Activated T-helper 1 cell treated with anti-CD3 and anti-CD28 coated beads, Interleukin-2, amount 50 U/mL, for 16 hours (primary cell): ENCODE measurements around the gene TRAPPC4.
"Not testable (repeated sequence)": the region's sequence is repeated elsewhere in the genome, so short reads cannot be mapped to it uniquely, and the experiment has no call there.

Experiments used
- DNase-seq, 2 donors: peaks; one replicate each; pipeline ENCODE4 v3.0.0-alpha.2; 2020; ENCODE audit warnings: low read depth in 1 of 2, low spot score in 1 of 2

Gene TRAPPC4

GRCh38 chr11:119030329-119031047 is 11.9 kb downstream of the TRAPPC4 start, which contains the start of gene SLC37A4:
Gene SLC37A4, minus strand, starts transcription at chr11:119030877.
- DNase-seq = peak; percentile 98 to 99

DNA sequence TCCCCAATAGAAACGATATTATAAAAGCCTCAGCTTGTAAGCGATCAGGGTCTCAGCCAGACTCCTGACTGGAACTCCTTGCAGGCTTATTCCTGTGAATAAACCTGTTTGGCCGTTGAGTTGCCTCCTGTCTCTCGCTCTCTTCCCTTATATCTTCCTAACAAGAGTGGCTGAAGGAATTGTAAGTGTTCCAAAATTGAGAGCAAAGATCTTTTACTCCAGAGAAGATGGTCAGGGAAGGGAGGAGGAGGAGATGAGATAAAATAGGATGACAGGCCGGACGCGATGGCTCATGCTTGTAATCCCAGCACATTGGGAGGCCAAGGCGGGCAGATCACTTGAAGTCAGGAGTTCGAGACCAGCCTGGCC is 13.3 kb downstream of the TRAPPC4 start:
- no peak for DNase-seq

DNA sequence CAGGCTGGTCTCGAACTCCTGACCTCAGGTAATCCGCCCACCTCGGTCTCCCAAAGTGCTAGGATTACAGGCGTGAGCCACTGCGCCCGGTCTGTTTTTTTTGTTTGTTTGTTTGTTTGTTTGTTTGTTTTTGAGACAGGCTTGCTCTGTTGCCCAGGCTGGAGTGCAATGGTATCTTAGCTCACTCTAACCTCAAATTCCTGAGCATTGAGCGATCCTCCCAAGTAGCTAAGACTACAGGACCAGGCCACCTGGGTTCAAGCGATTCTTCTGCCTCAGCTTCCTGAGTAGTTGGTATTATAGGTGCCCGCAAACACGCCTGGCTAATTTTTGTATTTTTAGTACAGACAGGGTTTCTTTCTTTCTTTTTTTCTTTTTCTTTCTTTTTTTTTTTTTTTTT is 14.9 kb downstream of the TRAPPC4 start:
- not testable (repeated sequence) for DNase-seq

- DNase-seq = no peak
These were observed 16.2 kb downstream of the TRAPPC4 start for GRCh38 chr11:119034813-119035212.

GRCh38 chr11:119038884-119039283 is 20.3 kb downstream of the TRAPPC4 start:
- no peak for DNase-seq

DNA sequence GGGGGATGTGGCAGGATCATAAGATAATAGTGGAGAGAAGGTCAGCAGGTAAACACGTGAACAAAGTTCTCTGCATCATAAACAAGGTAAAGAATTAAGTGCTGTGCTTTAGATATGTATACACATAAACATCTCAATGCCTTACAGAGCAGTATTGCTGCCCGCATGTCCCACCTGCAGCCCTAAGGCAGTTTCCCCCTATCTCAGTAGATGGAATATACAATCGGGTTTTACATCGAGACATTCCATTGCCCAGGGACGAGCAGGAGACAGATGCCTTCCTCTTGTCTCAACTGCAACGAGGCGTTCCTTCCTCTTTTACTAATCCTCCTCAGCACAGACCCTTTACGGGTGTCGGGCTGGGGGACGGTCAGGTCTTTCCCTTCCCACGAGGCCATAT is 20.9 kb downstream of the TRAPPC4 start:
- DNase-seq = not testable (repeated sequence)

GRCh38 chr11:119041821-119042514 is 23.4 kb downstream of the TRAPPC4 start:
- no peak for DNase-seq

DNA sequence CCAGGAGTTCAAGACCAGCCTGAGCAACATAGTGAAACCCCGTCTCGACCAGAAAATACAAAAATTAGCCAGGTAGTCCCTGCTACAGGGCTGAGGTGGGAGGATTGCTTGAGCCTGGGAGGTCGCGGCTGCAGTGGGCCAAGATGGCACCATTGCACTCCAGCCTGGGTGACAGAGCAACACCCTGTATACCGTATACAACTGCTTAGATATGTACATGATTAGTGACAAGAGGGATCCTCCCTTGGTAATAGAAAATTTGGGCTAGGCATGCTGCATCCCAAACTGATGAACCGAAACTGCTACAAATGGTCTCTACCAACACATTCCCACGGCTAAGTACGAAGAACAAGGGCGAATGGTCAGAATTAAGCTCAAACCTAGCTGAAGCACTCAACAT is 24.4 kb downstream of the TRAPPC4 start:
- DNase-seq = no peak

GRCh38 chr11:119044708-119045107 is 26.1 kb downstream of the TRAPPC4 start:
- no peak for DNase-seq

DNA sequence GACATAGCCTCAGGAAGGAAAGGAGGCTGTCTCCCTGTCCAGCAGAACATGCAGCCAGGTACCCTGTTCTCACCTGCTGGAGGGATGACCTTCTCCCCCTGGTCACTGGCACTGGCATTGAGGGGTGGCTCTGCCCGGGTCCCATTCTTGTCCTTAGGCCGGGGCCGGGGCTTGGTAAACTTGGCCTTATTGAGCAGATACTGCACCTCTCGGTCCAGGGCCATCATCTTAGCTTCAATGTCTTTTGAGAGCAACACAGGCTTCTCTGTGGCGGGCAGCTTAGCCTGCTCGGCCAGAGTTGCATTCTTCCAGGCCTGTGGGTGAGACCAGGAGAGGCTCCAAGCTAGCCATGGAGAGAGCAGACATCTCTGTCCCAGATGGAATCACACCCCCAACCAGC is 27.9 kb downstream of the TRAPPC4 start:
- DNase-seq = no peak

GRCh38 chr11:119047205-119047604 is 28.6 kb downstream of the TRAPPC4 start:
- no peak for DNase-seq

DNA sequence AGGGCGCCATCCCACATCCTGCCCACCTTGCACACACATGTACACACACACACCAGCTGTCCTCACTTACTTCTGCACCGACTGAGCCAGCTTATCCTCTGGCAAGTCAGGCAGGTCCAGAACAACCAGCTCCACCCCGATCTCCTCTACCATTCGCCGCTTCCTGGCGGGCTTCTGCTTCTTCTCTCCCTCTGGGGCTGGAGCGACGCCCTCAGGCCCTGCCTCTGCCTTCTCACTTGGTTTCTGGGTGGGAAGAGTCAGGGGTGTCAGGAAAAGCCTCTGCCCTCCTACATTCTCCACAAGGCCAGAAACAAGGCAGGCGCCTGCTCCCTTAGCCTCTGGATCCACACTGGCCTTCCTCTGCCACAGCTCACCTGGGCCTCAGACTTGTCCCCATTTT is 30.1 kb downstream of the TRAPPC4 start:
- no peak for DNase-seq

DNA sequence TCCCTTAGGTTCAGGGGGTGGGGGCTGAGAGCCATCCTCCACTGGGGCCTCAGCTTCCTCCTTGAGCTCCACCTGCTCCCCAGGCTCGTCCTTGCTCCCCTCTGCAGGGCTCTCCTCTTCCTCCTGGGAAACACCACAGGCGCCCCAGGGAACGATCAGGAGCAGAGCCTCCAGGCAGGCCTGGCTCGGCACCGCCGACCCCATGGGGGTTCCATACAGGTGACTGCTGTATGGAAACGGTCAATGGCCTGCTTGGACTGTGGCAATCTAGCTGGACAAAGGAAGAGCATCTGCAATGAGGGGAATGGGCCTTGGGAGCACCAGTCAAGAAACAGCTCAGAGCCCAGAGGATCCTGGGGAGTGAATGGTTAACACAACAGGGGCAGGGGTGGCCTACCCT is 30.5 kb downstream of the TRAPPC4 start:
- no peak for DNase-seq

DNA sequence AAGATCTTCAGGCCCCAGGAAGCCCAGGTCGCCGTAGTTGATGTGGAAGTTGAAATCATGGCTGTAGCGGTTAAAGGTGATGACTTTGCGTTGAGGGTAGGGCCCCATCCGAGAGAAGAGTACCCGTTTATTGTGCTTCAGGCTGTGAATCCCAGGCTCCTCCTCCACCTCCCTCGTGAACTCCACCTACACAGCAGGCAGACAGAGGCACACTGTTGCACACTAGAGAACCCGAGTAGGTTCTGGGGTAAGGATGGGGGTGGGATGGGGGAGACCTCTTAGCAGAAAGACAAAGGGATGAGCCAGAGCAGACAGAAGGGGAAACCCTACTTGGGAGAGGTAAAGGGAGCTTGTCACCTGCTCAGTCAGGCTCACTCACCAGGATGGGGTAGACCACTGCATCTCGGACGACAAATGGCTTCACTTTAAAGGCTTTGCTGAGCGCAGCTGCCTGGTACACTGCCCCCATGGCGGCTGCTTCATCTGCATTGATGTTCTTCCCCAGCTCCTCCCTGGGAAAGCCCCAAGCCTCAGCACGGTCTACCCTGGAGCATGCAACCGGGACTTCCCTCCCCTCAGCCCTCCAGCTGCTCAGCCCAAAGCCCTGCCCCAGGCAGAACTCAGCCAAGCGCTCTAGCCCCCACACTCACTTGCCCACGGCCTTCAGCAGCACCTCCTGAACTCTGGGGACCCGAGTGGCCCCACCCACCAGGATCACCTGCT is 33.0 kb downstream of the TRAPPC4 start:
- no peak for DNase-seq

DNA sequence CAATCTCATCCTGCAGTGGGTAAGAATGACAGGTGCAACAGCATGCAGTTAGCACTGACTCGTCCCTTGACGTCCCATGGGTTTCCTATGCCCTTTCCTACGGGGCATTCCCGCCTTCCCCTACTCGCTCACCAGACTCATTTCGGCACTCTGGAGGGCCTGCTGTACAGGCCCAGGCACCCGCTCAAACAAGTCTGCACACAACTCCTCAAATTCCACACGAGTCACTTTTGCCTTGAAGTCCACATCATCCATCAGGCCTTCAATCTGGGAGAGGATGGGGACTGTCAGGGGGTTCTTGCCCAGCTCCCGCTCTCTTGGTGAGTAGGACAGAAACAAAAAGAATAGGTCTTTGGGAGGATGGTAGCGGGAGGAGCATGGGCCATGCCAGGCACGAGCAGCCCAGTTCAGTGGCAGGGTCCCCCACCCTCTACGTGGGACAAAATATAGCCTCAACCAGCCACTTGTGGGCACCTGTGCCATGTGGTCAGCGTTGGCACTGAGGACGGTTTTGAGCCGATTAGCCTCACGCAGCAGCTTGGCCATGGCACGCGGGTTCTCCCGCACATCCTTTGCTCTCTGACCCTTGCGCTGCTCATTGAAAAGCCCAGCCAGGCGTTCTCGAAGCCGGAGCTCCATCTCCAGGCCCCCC is 33.7 kb downstream of the TRAPPC4 start:
- no peak for DNase-seq

GRCh38 chr11:119054418-119054817 is 35.9 kb downstream of the TRAPPC4 start:
- DNase-seq = no peak

DNA sequence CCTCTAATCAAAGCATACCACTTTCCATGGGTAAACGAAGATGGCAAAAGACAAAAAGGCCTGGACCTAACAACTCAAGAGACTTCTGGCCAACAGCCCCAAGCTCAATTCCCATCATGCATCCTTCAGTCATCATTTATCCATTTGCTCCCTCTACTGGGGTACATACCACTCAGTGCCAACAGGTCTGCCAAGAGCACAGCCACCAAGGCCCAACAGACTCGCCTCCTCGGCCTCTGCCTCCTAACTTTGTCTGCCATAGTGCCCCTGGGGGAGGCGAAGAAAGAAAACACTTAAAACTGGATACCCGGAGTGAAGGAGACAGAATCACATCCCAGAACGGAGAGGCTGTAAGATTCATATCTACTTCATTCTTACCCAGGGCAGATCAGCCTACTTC is 37.3 kb downstream of the TRAPPC4 start:
- no peak for DNase-seq

DNA sequence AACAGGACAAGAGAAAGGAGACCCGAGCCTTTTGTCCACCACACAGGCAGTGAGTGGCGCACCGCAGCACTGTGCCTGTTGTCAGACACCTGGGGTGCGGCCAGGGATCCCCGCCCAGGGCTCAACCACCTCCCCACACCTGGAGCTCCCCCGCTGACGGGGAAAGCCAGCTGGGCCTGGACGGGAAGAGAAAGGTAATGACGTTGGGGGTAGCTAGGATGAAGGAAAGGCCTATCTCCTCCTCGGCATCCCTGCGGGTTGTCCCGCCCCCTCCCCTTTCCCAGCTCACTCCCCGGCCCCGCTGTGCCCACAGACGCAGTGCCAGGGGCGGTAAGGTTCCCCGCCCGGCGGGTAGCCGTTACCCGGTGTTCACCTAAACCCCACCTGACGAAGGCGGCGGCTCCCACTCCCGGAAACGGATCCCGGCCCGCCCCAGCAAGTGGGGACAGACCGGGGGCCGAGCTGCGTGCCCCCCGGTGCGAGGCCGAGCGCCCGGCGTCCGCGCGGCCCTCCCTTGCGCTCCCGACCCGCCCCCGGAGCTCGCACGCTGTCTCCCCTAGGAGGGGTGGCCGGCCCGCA is 37.9 kb downstream of the TRAPPC4 start:
- DNase-seq = peak in 1 of 2 donors; percentile 36

DNA sequence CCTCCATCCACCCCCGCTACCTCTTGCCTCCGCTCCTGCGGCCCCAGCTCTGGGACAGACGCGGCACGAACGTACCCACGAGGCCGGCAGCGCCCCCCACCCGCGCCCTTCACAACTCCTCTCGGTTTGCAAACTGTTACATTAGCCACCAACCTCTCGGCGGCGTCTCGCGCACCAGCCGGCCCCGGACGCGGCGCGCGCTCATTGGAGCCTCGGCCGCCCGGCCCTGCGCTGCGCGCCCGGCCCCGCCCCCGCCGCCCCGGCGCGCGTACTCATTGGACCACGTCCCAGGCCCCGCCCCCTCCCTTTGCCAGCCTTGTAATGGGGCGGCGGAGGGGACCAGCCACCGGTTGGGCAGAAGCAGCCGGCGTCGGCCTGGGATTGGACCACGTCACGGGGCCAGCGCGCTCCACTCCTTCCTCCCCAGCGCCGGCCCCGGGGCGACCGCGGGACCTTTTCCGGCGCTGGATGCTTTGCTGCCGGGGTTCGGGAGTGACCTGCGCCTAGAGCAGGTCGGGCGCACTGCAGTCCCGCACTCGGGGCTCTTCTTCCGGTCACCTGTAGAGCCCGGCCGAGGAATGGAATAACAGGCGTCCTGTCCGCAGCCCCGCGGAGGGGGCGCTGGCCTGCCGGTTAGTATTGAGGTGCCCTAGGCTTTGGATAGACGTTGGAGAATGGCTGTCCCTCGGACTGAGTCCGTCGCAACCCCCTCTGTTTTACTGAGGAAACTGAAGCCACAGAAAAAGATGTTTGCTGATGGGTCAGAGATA is 38.6 kb downstream of the TRAPPC4 start, which contains the start of gene HYOU1:
HYOU1 (minus strand) TSS at position 206 of the 770 bp plus-strand sequence. CDS start 1,045 bp downstream, outside the sequence.
- DNase-seq = peak; percentile 96 to 98

DNA sequence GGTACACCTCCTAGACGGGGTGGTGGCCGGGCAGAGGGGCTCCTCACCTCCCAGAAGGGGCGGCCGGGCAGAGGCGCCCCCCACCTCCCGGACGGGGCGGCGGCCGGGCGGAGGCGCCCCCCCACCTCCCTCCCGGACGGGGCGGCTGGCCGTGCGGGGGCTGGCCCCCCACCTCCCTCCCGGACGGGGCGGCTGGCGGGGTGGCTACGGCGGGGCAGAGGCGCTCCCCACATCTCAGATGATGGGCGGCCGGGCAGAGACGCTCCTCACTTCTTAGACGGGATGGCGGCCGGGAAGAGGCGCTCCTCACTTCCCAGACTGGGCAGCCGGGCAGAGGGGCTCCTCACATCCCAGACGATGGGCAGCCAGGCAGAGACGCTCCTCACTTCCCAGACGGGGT is 40.6 kb downstream of the TRAPPC4 start:
- DNase-seq = not testable (repeated sequence)
